Jurkat, Clone E6-1 (cell line): Measurements from ENCODE around the gene ZNF606.
"Not testable (repeated sequence)": the region's sequence is repeated elsewhere in the genome, so short reads cannot be mapped to it uniquely, and the experiment has no call there.

Experiments used
- DNase-seq: peaks from one replicate; pipeline ENCODE4 v3.0.0-alpha.2; 2011; ENCODE audit warnings: low read depth, low spot score
- H3K4me3 ChIP-seq: 2 replicates; pipeline ENCODE4 v1.5.1; 2011; ENCODE audit warnings: mild to moderate bottlenecking, low read length, control low read depth, moderate library complexity

The ZNF606 gene

DNA sequence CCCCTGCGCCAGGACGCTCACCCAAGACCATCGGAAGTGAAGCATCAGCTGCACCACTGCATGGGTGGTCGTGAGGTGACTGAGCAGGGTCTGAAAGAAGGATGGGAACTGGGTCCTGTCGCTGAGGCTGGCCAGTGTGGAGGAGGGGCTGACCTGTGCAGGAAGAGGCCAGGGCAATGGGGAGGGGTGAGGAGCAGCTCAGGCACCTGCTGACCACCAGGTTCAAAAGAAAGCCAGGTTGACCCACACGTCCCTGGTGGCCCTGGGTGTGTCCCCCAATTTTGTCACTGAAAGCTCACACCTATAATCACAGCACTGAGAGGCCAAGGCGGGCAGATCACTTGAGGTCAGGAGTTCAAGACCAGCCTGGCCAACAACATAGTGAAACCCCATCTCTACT lies 17.5 kb upstream of the ZNF606 start:
- no peak overlapping the region for H3K4me3 ChIP-seq
- DNase-seq: no peak

DNA sequence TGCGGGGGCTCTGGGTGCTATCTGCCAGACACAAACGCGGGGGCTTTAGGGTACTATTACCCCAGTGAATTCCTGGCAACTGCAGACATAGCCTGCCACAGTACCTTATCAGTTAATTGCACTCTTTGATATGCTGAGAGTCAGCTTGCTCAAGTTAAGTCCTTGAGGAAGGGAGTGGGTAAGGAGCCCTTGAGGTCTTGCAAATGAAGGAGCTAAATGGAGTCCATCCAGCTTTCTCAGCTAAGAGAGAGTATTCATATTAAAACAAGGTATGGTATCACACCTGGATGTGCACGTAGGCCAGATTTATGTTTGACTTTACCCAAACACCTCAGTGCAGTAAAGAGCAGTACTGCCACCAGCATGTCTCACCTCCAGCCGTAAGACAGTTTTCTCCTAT lies 11.5 kb upstream of the ZNF606 start:
- DNase-seq: no peak
- no peak overlapping the region for H3K4me3 ChIP-seq

- no peak for DNase-seq
Measured at GRCh38 chr19:58010507-58010906, 7.9 kb upstream of the ZNF606 start.

GRCh38 chr19:58009666-58010301 lies 7.2 kb upstream of the ZNF606 start:
- DNase-seq: no peak

More at GRCh38 chr19:58010507-58010906, 7.9 kb upstream of the ZNF606 start:
- no peak overlapping the region for H3K4me3 ChIP-seq

GRCh38 chr19:58009301-58009665 lies 6.7 kb upstream of the ZNF606 start:
- DNase-seq: no peak

More at GRCh38 chr19:58009666-58010301, 7.2 kb upstream of the ZNF606 start:
- H3K4me3 ChIP-seq: no peak overlapping the region

DNA sequence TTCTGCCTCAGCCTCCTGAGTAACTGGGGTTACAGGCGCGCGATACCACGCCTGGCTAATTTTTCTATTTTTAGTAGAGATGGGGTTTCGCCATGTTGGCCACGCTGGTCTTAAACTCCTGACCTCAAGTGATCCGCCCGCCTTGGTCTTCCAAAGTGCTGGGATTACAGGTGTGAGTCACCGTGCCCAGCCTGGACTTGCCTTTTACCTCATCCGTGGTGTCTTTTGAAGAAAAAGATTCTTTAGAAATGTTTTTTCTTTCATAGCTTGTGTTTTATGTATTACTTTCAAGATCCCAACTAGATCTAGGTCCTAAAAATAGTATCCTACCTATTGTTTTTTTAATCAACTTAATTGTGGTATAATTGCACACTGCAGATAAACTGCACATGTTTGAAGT lies 6.3 kb upstream of the ZNF606 start:
- not testable (repeated sequence) for H3K4me3 ChIP-seq, DNase-seq

More at GRCh38 chr19:58009301-58009665, 6.7 kb upstream of the ZNF606 start:
- H3K4me3 ChIP-seq: no peak overlapping the region

- H3K4me3 ChIP-seq: no peak overlapping the region
- DNase-seq: no peak
Measured at GRCh38 chr19:58007285-58007684, 4.7 kb upstream of the ZNF606 start.

- H3K4me3 ChIP-seq: no peak overlapping the region
- no peak for DNase-seq
Measured at GRCh38 chr19:58003174-58003828, 681 bp upstream of the ZNF606 start.

GRCh38 chr19:58001895-58002369 lies 688 bp downstream of the ZNF606 start:
- no peak for DNase-seq
- H3K4me3 ChIP-seq: peak overlapping the region; percentile 45

DNA sequence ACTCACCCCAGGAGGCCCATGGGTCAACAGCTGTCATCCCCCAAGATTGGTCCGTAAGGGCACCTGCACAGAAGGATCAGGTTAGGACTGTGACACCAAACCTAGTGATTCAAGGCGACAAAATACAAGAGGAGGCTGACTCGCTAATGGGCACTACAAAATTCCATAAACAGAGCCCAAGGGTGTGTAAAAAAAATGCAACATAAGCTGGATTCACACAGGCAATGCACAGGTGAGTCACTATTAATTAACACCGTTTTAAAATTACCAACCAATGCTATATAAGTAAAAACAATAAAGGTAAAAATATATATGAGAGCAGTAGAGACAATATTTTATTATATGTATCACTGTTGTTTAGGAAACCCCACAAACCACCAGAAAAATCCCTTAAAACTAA lies 1.9 kb downstream of the ZNF606 start:
- no peak for DNase-seq
- no peak overlapping the region for H3K4me3 ChIP-seq

GRCh38 chr19:57992841-57993240 lies 9.8 kb downstream of the ZNF606 start:
- DNase-seq: no peak
- no peak overlapping the region for H3K4me3 ChIP-seq

DNA sequence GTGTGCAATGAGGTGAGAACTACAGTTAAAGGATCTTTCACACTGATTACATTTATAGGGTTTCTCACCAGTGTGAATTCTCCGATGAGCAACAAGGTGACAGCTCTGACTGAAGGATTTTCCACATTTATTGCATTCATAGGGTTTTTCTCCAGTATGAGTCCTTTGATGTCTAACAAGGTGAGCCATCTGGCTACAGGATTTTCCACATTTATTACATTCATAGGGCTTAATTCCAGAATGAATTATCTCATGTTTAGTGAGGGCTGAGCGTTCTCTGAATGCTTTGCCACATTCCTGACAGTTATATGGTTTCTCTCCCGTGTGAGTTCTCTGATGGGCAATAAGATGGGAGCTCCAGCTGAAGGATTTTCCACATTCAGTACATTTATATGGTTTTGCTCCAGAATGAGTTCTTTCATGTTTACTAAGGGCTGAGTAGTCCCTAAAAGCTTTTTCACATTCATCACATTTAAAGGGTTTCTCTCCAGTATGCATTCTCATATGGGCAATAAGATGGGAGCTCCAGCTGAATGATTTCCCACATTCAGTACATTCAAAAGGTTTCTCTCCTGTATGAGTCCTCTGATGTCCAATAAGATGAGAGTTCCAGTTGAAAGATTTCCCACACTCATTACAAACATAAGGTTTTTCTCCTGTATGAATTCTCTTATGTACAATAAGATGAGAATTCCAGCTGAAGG lies 23.9 kb downstream of the ZNF606 start:
- no peak overlapping the region for H3K4me3 ChIP-seq
- no peak for DNase-seq

DNA sequence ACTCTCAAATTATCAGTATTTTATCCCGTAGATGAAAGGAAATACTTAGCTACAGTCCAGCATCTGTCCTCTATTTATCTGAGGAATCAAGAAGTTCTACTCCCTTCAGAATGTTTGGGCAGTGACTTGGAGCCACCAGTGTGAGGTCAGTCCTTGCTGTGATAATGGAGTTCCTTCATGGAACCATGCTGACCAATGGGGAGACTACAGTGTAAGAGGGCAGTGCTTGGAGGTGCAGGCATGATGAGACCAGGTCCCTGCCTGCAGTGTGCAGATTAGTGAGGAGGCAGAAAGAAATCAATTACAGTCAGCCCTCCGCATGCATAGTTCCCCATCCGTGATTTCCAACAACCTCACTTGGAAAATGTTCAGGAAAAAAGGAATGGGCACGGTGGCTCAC lies 28.2 kb downstream of the ZNF606 start, which contains the start of gene C19orf18:
Gene C19orf18, minus strand, starts transcription at position 101 of the 400 bp plus-strand sequence. CDS start 102 bp downstream, outside the sequence.
- DNase-seq: no peak
- no peak within 1 kb of the TSS for H3K4me3 ChIP-seq

GRCh38 chr19:57964761-57965160 lies 37.9 kb downstream of the ZNF606 start:
- H3K4me3 ChIP-seq: no peak overlapping the region
- no peak for DNase-seq

GRCh38 chr19:57961785-57962184 lies 40.8 kb downstream of the ZNF606 start:
- H3K4me3 ChIP-seq: no peak overlapping the region
- no peak for DNase-seq

GRCh38 chr19:57954996-57955395 lies 47.6 kb downstream of the ZNF606 start:
- no peak for DNase-seq
- no peak overlapping the region for H3K4me3 ChIP-seq

DNA sequence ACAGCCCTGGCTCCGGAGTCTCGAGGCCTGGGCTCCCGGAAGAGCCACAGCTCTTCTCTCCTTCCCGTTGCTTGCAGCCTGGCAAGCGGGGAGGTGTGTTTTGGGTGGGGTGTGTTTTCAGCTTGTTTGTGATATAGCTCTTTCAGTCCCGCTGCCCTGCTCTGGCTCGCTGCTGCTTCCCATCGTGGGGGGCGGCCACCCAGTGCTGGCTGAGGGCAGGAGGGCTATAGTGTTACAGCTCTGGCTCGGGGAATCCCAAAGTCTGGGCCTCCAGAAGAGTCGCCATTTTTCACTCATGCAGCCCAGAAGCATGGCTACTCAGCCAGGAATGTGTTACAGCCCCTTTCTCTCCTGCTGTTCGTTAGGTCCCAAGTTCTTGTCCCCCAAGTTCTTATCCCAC lies 52.9 kb downstream of the ZNF606 start:
- no peak overlapping the region for H3K4me3 ChIP-seq
- no peak for DNase-seq

GRCh38 chr19:57949296-57949695 lies 53.3 kb downstream of the ZNF606 start:
- no peak for DNase-seq
- no peak overlapping the region for H3K4me3 ChIP-seq

- DNase-seq: peak; percentile 95
- H3K4me3 ChIP-seq: peak within 1 kb of the TSS; percentile 82
Measured at GRCh38 chr19:57947419-57948134, 55.0 kb downstream of the ZNF606 start, which contains the start of gene ZNF256. ZNF256 (minus strand) TSS chr19:57947706; CDS start chr19:57947474, 232 bp downstream.
